HG02798 (cell line): ENCODE data around the gene PDIA6.

Experiments
- ATAC-seq: cut with Tn5 transposase; IDR thresholded peaks from one replicate; pipeline ENCODE4 v1.9.1; 2021; ENCODE audit warnings: mild to moderate bottlenecking; ENCODE audit not compliant: unreplicated experiment, poor library complexity

PDIA6 gene

GRCh38 chr2:10771786-10772185, 40.8 kb downstream of the PDIA6 start:
- no peak for ATAC-seq

GRCh38 chr2:10770956-10771750, 41.4 kb downstream of the PDIA6 start:
- no peak for ATAC-seq

- ATAC-seq, result no peak
These were observed 44.5 kb downstream of the PDIA6 start for GRCh38 chr2:10768063-10768507.

GRCh38 chr2:10765914-10766313, 46.7 kb downstream of the PDIA6 start:
- ATAC-seq, result no peak

GRCh38 chr2:10765461-10765860, 47.1 kb downstream of the PDIA6 start:
- ATAC-seq, result no peak

GRCh38 chr2:10764896-10765295, 47.7 kb downstream of the PDIA6 start:
- ATAC-seq, result no peak

- no peak for ATAC-seq
These were observed 48.3 kb downstream of the PDIA6 start for GRCh38 chr2:10764096-10764785.

GRCh38 chr2:10763461-10763800, 49.2 kb downstream of the PDIA6 start:
- no peak for ATAC-seq

GRCh38 chr2:10762651-10763460, 49.7 kb downstream of the PDIA6 start:
- no peak for ATAC-seq

GRCh38 chr2:10761591-10761990, 51.0 kb downstream of the PDIA6 start:
- no peak for ATAC-seq

GRCh38 chr2:10760794-10761504, 51.6 kb downstream of the PDIA6 start:
- ATAC-seq, result no peak

GRCh38 chr2:10759151-10759714, 53.4 kb downstream of the PDIA6 start:
- ATAC-seq, result no peak

- no peak for ATAC-seq
These were observed 54.7 kb downstream of the PDIA6 start for GRCh38 chr2:10757814-10758286.

- no peak for ATAC-seq
These were observed 57.0 kb downstream of the PDIA6 start for GRCh38 chr2:10755621-10756020.

- no peak for ATAC-seq
These were observed 58.7 kb downstream of the PDIA6 start for GRCh38 chr2:10753876-10754275.

- ATAC-seq, result no peak
These were observed 59.4 kb downstream of the PDIA6 start for GRCh38 chr2:10753156-10753555.

- ATAC-seq, result no peak
These were observed 60.3 kb downstream of the PDIA6 start for GRCh38 chr2:10752236-10752635.

GRCh38 chr2:10750610-10751009, 62.0 kb downstream of the PDIA6 start:
- ATAC-seq, result no peak

GRCh38 chr2:10742666-10743065, 69.9 kb downstream of the PDIA6 start:
- ATAC-seq, result no peak

- no peak for ATAC-seq
These were observed 71.4 kb downstream of the PDIA6 start for GRCh38 chr2:10741139-10741538.
